Occipital lobe (tissue), 2 donors: Measurements from ENCODE around the gene TOMM40L. TPM values are rescaled to one million over a fixed set of nuclear protein-coding genes. Genes with fewer than 3 reads are reported as not detected.

Experiments used
- DNase-seq: peaks from one replicate; lab custom pipeline; 2025; lab: John Stamatoyannopoulos, UW
- total RNA-seq: library from RNA; depleted of rRNA; stranded (reverse); fragments of >200 nt; gene quantifications from one replicate; pipeline ENCODE4 v1.2.3, GENCODE V29; 2014

The TOMM40L gene
- total RNA-seq, 1 donor from 2014 or later = 20.1 TPM

DNA sequence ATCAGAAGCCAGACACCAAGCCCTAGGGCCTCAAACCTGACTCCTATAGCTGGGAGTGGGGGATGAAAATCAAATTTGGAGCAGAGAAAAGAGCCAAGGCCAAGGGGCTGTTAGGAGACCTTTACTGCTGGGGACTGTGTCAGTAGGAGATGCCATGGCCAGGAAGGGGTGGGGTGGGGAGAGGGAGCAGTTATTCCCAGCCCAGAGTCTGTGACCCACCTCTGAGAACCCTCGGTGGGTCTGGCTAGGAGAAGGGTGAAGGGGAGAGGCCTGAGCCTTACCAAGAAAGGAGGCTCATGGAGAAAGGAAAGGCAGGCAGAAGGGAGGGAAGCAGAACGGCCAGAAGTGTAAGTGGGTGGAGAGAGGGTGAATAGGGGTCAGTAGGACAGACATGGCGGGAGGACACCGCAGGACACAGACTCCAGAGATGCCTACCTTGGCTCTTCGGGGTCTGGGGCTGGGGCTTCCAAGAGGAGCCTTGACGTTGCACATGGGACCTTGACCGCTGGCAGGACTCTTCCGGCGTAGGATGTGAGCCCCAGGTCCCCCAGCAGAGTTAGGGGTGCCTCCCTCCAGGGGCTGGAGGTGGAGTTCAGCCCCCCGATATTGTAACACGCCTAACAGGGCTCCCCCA is 28.2 kb upstream of the TOMM40L start:
- DNase-seq = no peak

DNA sequence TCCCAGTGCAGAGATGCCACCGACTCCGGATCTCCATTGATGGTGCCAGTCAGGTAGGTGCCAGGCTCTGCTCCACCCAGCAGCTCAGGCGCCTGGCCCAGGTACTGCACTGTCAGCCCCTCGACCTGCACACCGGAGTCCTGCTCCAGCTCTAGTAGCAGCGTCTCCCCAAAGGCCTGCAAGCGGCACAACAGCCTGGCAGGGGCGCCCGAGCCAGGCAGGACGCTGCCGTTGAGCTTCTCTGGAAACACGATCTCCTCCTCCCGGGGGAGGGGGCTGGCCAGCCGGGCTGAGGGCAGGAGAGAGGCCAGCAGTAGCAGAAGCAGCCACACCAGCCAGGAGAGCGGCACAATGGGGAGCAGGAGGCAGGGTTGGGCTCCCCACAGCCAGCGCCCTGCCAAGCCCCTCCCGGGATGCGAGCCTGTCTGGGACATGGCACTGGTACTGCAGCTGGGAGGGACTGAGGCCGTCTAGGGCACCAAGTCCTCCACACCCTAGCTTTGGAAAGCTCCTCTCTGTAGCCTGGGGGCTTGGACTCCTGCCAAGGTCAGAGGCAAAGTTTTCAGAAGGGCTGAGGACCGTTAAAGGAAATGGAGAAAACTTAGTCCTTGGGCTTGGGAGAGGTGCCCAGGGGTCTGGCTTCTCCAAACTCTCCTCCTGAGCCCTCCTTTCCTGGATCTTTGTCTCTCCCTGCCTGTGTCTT is 27.5 kb upstream of the TOMM40L start:
- peak; percentile 36 for DNase-seq

DNA sequence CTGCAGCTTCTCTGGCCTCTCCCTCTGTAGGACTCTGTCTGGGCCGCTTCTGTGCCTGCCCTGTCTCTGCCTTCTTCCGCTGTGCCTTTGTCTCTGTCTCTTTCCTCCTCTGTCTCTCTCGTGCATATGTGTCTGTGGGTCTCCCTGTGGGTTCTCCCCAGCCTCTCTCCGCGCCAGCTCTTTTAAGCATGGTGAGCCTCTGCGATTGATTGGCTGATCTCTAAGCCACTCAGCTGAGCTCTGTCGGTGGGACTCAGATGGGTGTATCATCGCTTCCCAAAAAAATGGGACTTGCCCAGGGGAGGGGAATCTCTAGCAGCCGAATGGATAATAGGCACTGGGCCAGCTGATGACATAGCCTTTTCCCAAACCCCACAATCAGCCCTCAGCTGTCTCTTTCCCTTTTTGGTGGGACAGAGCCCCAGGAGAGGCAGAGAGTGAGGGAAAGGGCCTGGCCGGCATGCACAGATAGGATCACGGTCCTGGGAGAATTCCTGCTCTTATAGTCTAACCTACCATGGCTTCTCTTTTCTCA is 26.9 kb upstream of the TOMM40L start, which contains the start of gene ADAMTS4:
Gene ADAMTS4, minus strand, starts transcription at position 158 of the 535 bp plus-strand sequence. CDS start 427 bp downstream, outside the sequence.
- peak; percentile 81 for DNase-seq

DNA sequence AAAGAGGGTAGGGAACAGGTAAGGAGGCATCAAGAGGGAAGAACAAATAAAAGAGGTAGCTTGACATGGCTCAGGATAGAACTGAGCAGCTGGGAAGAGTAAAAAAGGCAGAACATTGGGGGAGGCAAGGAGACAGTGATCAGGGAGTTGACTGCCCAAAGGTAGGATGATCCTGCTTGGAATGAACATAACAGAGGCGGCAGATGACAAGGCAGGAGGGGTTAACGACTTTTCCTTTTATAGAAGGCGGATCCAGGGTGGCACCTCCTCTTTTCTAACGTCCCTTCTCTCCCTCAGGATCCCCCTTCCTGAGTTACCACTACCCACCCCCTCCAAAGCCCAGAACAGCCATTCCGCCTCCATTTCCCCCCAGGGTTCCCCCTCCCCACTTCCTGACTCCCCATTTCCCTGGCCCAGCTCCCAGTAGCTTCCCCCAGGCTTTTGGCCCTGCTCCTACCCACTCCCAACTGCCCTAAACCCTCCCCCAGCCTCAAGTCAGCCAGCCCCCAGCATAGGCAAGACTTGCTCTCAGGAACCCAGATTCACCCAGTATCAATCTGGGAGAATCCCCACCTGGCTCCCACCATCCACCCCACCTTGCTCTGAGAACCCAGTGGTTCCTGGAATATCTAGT is 26.2 kb upstream of the TOMM40L start:
- DNase-seq = no peak

DNA sequence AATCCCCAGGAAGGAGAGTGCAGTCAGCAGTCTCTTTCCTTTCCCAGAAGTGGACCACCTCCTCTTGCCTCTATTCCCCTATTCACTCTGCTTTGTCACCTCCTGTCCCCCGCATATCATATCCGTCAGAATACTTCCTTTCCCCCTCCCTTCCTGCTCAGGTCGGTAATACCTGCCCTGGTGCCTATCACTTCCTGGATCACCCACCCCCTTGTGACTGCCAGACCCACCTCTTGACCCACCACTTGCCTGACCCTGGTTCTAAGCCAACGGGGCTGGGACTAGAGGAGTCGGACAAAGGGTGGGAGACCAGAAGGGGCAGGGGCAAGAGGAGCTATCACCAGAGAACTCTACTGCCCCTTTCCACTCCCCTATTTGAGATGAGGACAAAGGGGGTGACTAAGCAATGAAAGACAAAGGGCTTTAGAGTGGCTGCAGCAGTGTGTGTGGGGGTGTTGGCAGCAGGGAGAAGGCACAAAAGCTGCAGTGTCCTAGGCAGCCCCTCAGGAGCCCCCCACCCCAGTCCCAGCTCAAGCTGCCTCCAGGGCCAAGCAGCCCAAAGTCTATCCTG is 25.4 kb upstream of the TOMM40L start:
- DNase-seq = peak; percentile 57

DNA sequence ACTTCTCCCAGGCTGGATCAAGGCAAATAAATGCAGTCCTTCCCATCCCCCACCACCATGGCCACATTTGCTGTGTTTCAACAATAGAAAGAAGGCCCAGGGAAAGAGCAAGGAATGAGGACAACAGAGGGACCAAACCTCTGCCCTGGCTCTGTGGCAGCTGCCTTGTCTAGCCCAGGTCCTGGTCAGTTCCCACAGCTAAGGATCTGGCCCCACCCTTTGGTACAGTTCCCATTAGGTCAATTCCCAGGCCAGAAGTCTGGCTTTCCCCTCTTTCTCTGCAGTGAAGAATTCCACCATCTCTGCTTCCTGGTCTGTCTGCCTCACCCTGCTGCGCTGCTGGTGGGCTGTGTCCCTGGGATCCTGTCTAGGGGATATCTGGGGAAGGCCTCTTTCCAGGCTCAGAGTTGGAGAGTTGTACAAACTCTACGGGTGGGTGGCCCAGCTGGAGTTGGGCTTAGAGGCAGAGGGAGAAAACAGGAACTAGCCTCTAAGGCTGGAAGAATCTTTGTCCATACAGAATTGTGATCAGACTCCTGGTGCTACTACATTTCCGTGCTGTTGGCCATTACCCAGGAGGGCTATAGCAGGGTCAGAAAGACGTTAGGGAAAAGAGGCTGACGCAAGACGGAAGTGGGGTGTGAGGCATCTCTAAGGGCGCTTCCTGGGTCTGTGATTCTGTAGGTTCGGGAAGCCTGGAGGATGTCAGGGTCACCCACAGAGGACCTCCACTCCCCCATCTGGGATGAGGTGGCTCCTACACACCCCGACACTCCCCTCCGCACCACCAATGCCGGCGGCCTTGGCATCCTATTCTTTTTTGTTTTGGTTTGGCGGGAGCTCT is 24.6 kb upstream of the TOMM40L start:
- no peak for DNase-seq

DNA sequence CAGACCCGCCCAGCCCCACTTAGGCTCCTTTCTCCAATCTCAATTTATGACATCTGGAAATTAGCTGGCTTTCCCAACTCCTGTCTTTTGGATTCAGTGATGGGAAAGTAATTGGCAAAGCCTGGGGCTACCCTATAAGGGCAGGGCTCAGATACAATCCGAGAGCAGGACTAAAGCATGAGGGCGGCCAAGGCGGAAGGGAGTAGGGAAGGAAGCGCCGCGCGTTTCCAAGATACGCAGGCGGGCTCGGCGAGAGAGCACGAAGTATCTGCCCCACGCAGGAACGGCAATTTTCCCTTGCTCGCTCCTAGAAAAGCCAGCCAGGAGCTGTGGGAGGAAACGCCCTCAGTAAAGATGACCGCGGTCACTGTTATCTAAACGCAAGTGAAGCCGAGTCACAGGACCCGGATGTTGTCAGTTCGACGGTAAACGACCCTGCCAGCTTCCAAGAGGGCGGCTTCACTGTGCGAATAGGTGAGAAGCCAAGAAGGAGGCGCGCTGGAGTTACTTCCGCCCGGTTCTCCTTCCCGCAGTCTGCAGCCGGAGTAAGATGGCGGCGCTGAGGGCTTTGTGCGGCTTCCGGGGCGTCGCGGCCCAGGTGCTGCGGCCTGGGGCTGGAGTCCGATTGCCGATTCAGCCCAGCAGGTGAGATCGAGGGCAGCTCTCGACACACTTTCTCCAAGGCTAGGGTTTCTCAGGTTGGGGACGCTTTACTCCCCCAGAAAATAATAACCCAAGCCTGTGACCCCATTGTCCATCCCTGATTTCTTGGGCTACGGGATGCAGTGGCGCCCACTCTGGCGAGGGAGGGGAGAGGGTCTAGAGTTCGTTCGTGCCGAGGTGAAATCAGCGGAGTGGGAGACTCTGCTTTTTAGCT is 23.8 kb upstream of the TOMM40L start, which contains the start of gene NDUFS2:
Gene NDUFS2, plus strand, starts transcription at position 532 of the 877 bp plus-strand sequence. Its CDS starts 19 bp downstream, at position 551.
- peak; percentile 97 for DNase-seq

DNA sequence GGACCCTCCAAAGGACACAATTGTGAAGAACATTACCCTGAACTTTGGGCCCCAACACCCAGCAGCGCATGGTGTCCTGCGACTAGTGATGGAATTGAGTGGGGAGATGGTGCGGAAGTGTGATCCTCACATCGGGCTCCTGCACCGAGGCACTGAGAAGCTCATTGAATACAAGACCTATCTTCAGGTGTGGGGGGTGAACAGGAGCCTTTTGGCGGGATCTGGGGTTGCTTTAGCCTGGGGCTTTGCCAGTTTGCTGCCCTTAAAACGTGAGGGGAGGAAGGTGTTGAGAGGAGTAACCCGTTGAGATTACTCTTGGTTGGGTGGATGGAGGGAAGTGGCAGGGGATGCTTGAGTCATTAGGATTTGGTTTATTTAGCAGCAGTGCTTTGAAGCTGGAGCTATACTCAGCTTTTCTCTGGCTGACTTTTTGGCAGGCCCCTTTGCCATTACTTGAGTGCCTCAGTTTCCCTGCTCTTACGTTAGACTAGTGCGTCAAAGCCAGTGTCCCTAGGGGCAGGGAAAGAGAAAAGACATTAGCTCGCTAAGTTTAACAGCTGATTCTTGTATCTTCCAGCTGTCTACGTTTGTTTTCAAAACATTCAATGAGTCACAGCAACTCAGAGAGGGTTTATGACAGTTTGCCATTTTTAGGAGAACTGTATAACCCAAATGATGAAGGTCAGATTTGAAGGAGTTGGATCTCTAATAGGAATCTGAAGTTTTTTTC is 19.3 kb upstream of the TOMM40L start:
- no peak for DNase-seq

DNA sequence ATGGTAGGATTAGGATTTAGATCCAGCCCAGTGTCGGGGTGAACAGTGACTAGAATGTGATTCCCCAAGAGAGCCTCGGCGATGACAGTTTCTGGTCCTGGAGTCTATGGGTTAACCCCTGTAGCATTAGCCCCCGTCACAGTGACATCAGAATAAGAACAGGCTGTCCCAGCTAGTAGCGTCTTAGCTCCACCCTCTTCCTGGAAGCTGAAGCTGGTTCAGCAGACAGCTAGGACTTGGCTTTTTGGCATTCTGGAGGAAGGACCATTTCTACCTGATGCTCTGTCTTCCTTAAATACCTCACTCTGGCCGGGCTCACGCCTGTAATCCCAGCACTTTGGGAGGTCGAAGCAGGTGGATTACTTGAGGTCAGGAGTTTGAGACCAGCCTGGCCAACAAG is 18.7 kb upstream of the TOMM40L start:
- no peak for DNase-seq

DNA sequence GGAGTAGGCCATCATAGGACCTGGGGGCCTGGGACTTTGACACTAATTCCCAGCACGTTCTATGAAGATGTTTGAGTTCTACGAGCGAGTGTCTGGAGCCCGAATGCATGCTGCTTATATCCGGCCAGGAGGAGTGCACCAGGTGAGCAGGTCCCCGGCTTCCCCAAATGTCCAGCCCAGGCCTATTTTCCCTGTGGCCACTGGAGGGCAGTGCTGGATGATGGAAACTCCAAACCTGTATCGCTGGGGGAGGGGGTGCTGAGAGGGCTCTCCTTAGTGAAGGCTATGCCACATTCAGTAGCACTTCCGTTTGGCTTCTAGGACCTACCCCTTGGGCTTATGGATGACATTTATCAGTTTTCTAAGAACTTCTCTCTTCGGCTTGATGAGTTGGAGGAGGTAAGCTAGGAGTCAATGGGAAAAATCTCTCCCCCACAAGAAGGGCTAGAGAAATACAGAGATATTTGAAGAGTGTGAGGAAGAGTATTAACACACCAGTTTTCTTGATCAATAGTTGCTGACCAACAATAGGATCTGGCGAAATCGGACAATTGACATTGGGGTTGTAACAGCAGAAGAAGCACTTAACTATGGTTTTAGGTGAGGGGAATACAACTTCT is 16.0 kb upstream of the TOMM40L start:
- DNase-seq = peak; percentile 60

DNA sequence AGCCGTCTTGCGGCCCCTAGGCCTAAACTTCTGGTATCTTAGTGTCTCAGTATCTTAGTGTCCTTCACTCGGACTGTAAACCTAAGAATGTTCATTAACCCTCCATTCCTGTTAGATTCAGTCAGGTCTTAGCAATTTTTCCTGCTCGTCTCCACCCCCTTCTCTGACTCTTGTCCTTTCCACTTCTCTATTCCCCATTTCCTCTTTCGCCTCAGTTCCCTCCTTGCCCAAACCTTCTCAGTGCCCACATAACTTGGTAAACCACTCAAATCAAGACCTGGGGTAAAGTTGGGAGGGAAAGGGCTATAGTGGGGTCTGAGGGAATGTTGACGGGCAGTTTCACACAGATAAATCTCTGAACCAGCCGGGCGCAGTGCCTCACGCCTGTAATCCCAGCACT is 11.5 kb upstream of the TOMM40L start:
- DNase-seq = no peak

DNA sequence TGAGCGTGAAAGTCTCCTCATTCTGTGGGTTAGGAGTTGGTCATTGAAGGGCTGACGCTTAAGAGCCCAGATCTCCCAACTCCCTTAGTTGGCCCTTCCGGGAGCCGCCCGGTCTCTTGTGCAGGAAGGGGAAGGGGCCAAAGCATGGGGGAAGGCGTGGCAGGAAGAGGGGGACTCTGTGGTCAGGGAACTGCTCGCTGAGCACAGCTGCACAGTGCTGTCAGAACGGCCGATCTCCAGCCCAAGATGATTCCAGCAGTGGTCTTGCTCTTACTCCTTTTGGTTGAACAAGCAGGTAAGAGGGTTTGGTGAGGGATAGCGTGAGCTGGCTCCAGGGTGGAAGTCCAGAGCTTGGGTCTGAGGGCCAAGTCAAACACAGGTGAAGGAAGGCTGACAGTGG is 10.8 kb upstream of the TOMM40L start, which contains the start of gene FCER1G:
Gene FCER1G, plus strand, starts transcription at position 220 of the 400 bp plus-strand sequence. Its CDS starts 27 bp downstream, at position 247.
- no peak for DNase-seq

DNA sequence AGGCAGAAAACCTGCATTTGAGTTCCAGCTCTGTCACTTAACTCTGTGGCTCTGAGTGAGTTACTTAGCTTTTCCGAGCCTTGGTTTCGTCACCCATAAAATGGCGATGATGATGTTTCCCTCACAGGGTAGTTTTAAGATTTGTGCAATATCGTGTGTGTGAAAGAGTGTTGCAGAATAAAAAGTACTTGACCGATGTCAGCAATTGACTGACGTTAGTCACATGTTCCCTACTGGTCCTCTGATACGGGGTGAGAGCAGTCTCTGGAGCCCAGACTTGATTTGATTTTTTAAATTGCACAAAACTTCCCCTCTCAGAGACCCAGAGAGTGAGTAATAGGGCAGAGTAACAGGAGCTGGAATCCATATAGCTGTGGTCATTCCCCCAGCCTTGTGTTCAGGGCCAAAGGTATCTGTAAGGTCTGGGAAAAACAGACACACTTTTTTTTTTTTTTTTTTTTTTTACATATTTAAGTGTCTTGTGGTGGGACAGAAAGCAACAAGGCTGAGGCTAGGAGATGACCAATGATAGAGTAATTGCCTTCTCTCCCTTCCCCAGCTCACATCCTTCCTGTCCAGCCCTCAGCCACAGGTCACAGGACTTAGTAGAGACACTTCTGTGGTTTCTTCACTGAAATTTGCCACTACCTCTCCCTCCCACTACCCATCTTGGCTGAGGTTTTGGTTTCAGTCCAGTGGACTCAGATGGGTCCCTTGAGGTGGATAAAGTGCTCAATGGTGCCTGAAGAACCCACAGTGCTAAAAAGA is 8.7 kb upstream of the TOMM40L start:
- no peak for DNase-seq

DNA sequence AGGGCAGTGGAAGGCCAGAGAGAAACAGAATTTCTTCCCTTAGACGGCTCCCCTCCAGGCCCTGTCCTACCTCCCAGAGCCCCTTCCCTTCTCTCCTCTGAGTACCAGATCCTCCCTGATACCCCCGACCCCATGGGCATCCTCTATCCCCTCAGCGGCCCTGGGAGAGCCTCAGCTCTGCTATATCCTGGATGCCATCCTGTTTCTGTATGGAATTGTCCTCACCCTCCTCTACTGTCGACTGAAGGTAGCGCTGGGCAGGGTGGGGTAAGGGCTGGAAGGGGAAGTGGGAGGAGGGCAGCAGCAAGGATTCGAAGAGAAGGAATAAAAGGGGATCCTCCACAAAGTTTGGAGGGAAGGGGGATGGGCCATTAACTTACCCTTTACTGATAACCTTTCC is 8.0 kb upstream of the TOMM40L start:
- no peak for DNase-seq

DNA sequence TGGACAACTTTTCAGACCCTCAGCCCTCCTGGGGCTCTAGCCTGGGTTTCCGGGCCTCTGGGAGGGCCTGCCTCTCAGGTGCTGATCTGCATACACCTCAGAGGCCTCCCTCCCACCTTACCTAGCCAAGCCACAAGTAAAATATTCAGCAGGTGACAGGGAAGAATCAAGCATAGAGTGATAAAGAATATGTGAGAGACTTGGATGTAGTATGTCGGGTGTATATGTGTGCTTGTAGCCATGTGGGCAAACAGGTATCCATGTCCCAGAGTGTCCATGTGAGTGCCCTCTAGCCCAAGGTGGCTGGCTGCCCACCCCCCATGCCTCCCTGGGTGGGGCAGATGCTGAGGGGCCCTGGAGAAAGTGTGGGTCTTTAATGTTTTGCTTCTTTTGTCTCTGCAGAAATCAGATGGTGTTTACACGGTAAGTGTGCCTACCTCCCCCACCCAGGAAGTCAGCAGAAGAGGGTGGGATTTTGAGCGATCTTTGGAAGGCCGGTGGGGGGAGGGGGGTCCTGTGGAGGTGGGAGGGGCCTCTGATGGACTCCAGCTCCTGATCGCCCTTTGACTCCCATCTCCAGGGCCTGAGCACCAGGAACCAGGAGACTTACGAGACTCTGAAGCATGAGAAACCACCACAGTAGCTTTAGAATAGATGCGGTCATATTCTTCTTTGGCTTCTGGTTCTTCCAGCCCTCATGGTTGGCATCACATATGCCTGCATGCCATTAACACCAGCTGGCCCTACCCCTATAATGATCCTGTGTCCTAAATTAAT is 7.4 kb upstream of the TOMM40L start:
- DNase-seq = no peak

DNA sequence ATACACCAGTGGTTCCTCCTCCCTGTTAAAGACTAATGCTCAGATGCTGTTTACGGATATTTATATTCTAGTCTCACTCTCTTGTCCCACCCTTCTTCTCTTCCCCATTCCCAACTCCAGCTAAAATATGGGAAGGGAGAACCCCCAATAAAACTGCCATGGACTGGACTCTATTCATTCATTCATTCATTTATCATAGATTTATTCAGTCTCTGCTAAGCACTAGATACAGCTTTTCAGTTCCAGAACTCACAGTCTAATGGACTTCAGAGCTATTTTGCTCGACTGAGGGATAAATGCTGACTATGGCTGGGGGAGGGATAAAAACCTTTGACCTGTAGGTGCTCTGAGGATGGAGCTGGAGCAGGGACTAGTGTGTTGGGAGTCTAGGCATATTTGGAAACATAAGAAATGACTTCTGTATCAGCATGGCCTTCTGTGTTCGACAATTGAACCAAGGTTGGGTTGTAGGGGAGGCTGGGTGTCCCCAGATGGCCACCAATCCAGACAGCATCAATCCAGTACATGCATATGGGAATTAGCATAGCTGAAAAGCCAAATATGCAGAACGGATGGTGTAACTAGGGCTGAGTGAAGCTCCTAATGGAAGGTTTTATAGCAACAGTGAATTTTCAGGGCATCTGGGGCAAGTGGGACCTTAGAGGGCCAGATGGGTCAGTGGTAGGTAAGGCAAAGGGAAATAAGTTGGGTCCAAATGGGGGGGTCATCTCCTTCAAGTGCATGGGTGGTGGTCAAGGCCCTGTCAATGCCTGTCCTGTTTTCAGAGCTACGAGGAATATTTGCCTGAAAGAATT is 6.6 kb upstream of the TOMM40L start:
- DNase-seq = no peak
